ENCODE results near the gene PADI4.

The PADI4 gene

DNA sequence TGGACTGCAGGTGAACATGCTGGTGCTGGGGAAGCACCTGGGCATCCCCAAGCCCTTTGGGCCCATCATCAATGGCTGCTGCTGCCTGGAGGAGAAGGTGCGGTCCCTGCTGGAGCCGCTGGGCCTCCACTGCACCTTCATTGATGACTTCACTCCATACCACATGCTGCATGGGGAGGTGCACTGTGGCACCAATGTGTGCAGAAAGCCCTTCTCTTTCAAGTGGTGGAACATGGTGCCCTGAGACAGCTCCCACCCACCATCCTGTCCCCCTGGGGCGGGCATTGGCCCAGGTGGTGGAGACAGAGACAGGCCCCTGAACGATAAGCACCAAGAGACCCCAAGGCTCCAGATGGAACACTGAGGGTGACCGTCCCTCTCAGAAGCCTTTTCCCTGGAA is 25.2 kb upstream of the PADI4 start:
- DNase-seq (ENCODE audit: extremely low read depth in 1 of 2, low read depth in 1 of 2): no peak

DNA sequence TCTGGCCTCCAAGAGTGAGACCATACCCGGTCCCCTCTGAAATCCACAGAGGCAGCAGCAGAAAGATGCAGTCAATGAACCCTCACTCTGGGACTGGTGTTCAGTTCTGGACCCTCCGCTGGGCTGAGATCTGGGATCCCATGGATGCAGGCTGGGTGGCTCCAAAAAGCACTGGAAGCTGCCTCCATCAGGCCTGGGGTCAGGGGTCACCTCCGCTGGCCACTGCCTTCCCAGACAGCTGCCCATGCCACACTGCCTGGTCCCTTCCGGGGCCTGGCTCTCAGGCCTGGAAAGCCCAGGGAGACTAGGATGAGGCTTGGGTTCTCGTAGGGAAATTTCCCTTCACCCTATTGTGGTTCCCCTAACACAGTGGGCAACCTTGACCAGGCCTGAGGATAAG is 21.4 kb upstream of the PADI4 start:
- no peak for DNase-seq (ENCODE audit: extremely low read depth in 1 of 2, low read depth in 1 of 2)

DNA sequence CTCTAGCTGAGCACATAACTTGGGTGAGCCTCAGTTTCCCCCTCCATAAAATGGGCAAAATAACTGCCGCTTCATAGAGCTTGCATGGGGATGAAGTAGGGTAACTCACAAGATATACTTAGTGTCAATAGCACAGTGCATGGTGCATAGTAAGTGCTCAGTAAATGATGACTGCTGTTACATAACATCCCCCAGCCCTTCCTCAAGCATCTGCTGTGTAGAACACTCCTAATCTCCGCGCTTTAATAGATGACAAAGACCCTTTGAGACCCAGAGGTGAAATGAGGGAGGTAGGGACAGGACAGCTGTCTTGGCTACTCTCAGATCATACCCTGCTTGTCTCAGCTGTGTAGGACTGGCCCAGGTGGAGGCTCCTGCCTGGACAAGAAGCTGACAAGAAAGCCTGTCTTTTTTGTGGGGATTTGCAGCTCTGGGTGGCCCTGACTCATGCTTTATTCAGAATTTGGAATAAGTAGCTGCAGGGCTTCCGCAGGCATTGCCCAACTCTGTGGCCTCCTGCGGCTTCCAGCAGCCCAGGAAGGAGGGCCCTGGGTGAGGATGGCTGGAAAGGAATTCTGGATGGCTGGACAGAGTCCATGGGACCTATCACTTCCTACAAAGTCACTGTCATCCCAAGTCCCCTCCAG is 20.7 kb upstream of the PADI4 start:
- DNase-seq (ENCODE audit: extremely low read depth in 1 of 2, low read depth in 1 of 2): no peak

DNA sequence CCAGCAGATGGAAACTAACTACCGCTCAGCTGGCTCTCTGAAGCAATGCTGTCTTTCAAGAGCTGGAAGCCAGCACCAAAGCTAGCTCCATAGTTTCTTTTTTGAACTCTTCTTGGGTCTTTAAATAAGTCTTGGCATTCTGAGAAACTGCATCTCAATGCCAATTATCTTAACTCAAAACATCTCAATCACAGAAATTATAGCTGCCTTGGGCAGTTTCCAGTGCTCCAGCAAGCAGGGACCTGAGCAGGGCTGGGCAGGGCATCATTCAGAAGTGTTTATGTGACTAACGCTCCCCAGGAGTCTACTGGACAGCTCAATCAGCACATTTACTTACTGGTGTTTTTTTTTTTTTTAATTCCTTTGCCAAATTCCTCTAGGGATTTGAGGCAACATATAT is 18.3 kb upstream of the PADI4 start:
- DNase-seq (ENCODE audit: extremely low read depth in 1 of 2, low read depth in 1 of 2): no peak

DNA sequence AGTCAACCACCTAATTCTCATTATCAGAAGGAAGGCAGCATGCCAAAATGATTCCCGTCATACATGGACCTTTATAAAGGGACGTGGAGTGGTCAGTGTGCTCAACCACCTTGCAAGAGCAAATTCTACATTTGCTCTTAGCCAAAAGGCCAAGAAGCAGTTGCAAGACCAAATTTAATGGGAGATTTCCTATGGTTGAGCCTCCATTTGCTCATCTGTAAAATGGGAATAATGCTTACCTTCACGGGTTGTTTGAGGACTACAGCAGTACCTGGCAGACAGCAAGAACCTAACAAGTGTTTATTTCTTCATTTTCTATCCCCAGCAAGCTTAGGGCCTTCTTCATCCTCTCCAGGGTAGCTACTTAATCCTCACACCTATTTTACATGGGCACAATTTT is 17.4 kb upstream of the PADI4 start:
- no peak for DNase-seq (ENCODE audit: extremely low read depth in 1 of 2, low read depth in 1 of 2)

DNA sequence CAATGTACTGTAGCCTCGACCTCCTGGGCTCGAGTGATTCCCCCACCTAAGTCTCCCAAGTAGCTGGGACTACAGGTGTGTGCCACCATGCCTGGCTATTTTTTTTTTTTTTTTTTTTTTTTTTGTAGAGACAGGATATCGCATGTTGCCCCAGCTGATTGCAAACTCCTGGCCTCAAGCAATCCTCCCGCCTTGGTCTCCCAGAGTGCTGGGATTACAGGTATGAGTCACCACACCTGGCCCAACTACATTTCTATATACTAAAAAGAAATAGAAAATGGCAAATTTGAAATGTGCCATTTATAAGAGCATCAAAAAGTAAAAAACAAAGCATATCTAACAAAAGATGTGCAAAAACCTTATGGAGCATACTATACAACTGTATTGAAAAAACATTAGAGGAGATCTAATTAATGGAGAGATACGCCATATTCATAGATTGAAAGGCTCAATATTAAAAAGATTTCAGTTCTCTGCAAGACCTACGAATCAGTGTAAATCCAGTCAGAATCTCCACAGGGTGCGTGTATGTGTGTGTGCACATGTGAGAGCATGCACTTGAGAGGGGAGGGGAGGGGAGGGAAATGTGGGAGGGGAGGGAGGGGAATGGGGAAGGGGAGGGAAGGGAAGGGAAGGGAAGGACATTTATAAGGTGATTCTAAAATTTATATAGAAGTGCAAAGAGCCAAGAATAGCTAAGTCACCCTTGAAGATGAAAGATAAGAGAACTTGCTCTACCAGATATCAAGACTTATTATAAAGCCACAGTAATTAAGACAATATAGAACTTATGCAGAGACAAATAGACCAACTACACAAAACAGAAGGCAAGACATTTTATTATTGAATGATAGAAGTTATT is 15.5 kb upstream of the PADI4 start:
- DNase-seq (ENCODE audit: extremely low read depth in 1 of 2, low read depth in 1 of 2): no peak

DNA sequence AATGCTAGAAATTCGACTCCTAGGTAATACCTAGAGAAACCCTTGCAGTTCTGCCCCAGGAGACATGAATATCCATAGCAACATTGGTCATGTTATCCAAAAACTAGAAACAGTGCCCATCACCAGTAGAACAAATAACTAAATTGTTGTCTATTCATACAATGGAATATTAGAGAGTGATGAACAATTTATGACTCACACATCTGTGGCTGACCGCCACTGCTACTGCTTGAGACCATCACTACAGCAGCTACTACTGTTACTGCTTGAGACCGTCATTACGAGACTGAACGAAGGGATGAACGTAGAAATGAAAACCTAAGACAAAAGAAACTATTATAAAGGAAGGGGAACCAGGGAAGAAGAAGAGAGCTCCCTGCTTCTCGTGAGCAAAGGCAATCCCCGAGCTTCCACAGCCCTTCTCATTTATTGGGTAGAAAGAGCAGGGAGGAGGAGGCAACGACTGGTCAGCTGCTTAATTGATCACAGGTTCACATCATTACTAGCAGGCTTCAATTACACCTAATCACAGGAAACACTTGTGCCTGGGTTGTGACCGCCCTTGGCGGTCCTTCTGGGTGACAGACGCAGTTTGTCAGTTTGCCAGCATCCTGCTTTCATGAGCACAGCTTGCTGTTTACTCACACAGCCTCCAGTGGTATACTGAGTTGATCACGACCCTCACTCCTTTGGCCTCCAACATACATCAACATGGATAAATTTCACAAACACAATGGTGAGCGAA is 14.1 kb upstream of the PADI4 start:
- no peak for DNase-seq (ENCODE audit: extremely low read depth in 1 of 2, low read depth in 1 of 2)

DNA sequence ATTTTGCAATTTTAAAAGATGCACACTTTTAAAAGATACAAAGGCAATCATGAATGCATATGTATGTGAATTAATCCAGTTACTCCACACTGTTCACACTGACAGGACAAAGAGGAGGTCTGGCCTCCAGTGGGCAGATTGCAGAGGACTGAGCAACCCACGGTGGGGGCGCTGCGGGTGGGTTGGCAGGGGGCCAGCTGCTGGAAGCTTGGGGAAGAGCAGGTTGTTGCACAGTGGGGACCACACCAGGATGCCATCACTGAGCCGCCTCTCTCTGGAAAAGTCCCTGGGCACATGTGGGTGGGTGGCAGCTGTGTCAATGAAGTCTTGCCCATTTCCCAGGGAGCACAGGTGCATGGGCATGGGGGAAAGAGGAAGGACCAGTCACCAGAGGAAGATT is 12.7 kb upstream of the PADI4 start:
- DNase-seq (ENCODE audit: extremely low read depth in 1 of 2, low read depth in 1 of 2): no peak

DNA sequence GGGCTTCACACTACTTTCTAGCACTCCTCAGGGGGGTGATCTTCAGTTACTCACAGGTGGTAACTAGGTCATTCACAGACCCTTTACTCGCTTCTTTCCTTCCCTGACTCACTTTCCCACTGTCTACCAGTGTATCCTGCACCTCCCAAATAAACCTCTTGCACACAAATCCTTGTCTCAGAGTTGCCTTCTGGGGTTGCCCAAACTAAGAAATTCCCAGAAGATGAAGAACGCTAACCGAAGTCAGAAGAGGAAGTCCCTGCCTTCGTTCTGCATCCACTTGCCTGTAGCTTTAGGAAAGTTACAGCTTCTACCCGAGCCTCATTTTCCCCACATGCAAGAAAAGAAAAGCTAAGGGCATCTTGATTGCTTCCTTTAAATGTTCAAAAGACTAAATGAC is 11.9 kb upstream of the PADI4 start:
- DNase-seq (ENCODE audit: extremely low read depth in 1 of 2, low read depth in 1 of 2): no peak

DNA sequence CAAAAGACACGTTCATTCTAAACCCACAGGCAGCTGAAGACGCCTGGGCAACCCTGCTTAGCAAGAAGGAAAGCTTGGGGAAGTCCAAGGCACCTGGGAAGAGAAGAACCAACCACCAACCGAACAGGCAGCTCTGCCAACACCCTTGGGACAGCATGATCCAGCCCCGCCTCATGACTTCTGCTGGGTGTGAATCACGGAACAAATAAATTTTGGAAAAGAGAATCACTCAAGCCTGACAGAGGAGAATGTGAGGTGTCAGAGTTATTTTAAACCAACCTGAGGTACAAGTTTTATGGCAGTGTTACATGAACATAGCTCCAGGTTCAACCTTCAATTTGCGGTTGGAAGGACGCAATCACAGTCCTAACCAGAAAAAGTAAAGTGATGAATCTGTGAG is 10.0 kb upstream of the PADI4 start:
- no peak for DNase-seq (ENCODE audit: extremely low read depth in 1 of 2, low read depth in 1 of 2)

DNA sequence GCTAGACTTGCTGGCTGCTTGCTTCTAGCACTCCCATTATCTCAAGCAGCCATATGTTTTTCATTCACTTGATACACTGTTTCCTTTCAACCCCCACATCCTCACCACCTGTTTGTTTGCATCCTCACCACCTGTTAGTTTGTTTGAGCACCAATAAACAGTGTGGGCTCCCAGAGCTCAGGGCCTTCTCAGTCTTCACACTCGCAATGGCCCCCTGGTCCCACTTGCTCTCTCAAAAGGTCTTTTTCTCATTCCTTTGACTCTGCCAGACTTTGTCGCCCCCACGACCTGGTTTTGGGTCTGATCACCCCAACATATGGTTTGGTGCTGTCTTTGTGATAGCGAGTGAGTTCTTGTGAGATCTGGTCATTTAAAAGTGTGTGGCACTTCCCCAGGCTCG is 6.2 kb upstream of the PADI4 start:
- no peak for DNase-seq (ENCODE audit: extremely low read depth in 1 of 2, low read depth in 1 of 2)

DNA sequence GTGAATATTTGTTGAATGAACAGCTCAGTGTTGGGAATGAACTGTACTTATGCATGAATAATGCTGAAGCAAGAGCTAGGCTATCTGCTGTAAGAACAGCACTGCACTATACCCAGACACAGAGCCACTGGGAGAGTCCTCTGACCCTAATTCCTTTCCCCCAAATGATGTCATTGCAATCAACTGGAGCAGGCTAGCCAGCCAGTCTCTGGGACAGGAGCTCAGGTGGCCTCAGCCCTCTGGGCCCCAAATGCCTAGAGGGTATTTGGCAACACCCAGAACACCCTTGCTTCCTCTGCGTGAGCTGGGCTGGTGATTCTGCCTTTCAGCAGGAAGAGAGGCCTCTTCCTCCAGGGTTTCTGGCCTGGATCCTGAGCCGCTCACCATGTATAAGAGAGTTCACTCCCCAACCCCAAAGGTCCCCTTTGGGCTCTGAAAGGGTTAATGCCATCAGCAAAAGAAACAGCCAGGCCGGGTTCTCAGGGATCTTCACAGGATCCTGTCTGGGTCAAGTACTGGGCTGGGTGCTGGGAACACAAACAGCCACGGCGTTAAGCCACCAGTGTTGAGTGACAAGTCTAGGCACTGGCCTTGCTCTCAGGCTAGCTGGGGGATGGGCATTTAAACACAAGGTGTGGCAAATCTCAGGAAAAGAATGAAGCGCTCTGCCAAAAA is 3.7 kb upstream of the PADI4 start:
- DNase-seq (ENCODE audit: extremely low read depth in 1 of 2, low read depth in 1 of 2): no peak

DNA sequence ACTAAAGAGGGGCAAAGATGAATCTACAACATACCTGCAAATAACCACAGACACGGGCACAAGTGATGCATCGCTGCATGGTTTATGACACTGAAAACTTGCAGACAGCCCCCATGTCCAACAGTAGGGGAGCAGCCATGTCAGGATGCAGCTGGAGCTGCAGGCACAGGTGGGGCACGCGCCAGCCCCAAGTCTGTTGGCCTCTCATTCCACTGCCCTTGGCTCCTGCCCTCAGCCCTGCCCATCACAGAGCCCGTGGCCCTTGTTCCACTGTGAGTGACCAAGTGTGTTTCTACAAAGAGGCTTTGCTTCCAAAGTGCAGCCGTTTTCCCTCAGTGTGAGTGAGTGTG is 3.2 kb upstream of the PADI4 start:
- no peak for DNase-seq (ENCODE audit: extremely low read depth in 1 of 2, low read depth in 1 of 2)

DNA sequence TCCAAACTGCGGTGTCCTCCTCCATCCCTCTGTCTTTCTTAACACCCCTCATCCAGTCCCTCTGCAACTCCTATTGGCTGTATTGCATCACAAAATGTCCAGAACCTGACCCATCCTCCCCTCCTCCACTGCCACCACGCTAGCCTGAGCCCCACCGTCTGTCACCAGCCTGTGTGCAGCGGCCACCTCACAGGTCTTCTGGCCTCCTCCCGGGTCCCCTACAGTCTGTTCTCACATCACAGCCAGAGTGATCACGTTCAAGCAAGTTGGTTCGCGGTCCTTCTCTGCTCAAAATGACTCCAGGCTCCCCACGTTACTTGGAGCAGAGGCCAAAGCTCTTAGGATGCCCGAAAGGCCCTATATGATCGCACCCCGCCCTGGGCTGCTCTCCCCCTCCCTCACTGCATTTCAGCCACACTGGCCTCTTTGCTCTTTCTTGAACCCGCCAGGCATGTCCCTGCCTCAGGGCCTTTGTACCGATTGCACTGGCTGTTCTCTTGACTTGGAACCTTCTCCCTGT is 2.4 kb upstream of the PADI4 start:
- DNase-seq (ENCODE audit: extremely low read depth in 1 of 2, low read depth in 1 of 2): no peak

DNA sequence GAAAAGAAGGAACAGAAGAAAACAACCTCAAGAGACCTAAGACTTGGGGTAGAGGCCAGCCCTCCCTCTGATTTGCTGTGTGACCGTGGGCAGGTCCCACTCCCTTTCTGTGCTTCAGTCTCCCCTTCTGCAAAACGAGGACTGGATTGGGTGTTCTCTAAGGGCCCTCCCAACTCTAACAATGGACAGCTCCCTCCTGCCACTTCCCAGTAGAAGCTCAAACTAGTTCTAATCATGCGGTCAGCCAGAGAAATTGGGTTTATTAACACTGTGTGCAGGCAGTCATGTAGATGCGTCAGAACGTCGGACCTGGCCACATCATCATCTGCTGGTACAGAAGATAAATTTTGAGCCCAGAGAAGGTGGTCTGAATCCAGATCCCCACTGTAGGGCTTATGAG is 1.6 kb upstream of the PADI4 start:
- DNase-seq (ENCODE audit: extremely low read depth in 1 of 2, low read depth in 1 of 2): no peak

DNA sequence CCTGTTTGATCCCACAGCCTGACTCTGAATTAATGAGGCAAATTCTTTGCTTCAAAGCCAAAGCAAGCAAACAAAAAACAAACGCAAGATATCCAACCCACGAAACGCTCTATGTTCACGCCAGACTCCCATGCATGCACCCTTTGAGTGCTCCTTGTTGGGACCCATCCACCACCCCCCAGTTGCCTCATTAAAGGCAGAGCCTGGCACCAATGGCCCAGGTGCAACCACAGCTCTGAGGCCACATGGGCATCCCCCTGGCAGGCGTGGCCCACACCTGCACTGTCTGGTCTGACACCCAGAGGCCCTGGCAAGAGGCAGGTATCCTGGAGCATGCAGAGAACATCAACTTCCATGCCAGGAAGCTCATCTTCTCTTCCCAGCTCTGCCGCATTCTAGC is 1.1 kb upstream of the PADI4 start:
- DNase-seq (ENCODE audit: extremely low read depth in 1 of 2, low read depth in 1 of 2): no peak

DNA sequence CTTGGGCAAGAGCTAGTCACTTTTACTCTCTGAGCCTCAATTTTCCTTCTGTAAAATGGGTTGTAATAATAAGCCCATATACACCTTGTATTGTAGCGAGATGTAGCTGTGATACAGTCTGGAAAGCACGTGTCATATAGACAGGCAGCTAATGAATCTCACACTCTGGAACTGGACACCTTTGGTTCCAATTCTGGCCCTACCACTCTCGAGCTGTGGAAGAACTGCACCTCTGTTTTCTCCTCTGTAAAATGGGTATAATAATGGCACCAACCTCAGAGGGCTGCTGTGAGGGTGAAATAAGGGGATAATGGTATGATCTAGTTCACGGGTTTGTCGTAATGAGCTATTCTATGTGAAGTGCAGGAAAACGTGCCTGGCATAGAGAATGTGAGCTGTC is 668 bp upstream of the PADI4 start:
- DNase-seq (ENCODE audit: extremely low read depth in 1 of 2, low read depth in 1 of 2): no peak

DNA sequence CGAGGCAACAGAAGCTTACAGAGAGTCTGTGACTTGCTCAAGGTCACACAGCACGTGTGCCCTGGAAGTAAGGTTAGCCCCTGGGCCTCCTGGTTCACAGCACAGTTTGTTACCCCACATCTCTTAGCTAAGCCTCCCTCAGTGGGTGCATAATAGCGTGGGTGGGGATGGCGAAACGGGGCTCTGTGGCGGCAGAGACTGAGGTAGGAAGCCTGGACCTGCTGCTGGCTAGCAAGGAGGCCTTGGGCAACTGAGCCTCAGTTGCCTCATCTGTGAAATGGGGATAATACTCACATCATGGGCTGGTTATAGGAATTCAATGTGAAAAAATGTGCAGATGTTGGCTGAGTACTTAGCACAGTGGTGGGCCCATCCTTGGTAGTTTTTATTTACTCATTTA is 596 bp downstream of the PADI4 start:
- no peak for DNase-seq (ENCODE audit: extremely low read depth in 1 of 2, low read depth in 1 of 2)

DNA sequence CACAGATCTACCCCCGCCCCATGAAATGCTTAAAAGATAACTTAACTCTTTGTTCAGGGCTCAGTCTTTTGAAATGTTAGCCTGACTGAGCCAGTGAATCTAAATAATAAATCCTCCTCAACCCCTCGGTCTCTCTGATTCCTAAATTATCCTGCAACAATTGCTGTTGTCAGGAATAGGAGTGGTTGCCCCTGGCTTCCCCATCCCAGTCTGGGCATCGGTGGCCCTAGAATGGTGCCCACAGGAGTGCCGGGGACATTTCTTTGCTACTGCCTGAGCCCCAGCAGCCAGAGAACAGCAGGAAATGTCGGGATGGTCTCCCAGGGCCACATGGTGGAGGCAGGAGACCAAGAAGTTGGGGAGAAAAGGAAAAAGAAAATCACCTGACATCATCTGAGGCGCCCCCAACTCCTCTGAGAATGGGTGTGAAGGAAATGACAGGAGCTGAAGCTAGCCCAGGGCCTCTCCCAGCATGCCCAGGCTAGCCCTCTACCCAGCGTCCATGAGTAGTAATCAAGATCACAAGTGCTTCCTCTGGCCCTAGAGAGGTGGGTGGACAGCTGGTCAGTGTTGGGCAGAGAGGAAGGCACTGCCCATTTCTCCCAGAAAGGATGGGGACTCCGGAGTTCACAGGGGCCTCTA is 1.6 kb downstream of the PADI4 start:
- no peak for DNase-seq (ENCODE audit: extremely low read depth in 1 of 2, low read depth in 1 of 2)

DNA sequence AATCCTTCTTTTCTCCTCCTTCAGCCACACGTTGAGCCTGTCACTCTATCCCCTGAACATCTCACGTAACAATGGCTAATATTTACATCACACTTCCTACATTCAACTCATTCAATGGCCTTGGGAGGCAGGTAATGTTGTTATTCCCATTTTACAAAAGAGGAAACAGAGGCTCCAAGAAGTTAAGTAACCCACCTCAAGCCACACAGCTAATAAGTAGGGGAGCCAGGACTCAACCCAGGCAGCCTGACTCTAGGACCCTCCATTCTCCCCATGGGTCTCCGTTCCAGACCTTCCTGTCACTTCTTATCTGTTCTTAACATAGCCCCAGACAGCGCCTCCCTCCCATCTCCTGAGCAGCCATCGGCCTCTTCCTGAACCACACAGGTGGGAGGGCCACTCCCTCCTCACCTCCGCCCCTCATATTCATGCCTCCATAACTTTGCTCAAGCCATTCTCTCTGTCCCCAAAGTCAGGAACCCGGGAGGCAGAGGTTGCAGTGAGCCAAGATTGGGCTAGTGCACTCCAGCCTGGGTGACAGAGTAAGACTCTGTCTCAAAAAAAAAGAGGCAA is 2.2 kb downstream of the PADI4 start:
- DNase-seq (ENCODE audit: extremely low read depth in 1 of 2, low read depth in 1 of 2): no peak

Measured in stimulated activated CD8-positive, alpha-beta memory T cell treated with anti-CD3 and anti-CD28 coated beads, Interleukin-7, amount 100 ng/mL, for 48 hours (primary cell).